ENCODE measurements around the gene KIFC3. TPM values are rescaled to one million over a fixed set of nuclear protein-coding genes. Genes with fewer than 3 reads are reported as not detected.
A peak's percentile ranks its signal among the peaks of the same experiment; 100 is the strongest.

KIFC3 gene
- total RNA-seq, 4 donors from 2014 or later, result 111 to 219 (median 153) TPM

DNA sequence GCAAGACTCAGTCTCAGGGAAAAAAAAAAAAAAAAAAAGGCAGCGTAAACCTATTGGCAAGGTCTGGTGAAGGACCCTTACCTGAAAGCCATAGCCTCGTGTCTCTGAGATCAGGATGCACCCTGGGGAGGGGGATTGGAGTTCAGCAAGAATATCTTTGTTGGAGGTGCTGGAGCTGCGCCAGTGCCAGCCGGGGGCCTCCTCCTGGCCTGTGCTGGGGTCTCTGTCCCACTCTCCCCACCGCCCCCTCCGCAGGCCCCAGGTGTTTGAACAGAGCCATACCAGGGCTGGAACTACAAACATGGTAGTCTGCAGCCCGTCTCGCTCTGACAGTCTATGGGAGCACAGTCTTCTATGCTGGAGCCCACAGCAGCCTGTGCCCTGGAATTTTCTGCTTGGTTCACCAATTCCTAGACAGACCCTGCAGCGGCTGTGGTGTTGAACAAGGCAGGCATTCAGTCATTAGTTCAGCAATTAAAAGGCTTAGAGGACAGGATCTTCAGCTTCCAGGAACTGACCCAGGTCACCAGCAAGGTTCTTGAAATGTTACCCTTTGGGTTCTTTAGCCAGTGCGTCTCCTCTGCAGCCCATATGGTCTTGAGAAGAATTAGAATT, 42.2 kb upstream of the KIFC3 start:
- DNase-seq (ENCODE audit: low spot score in 2 of 2), result no peak
- H3K4me3 ChIP-seq, result no peak overlapping the region
- H3K27ac ChIP-seq, result no peak overlapping the region
- H3K4me1 ChIP-seq, result peaks cover 6% of the 10 kb centered on the region
- H3K9me3 ChIP-seq, result no peaks in the 10 kb centered on the region
- TF ChIP-seq, protein P1, sequence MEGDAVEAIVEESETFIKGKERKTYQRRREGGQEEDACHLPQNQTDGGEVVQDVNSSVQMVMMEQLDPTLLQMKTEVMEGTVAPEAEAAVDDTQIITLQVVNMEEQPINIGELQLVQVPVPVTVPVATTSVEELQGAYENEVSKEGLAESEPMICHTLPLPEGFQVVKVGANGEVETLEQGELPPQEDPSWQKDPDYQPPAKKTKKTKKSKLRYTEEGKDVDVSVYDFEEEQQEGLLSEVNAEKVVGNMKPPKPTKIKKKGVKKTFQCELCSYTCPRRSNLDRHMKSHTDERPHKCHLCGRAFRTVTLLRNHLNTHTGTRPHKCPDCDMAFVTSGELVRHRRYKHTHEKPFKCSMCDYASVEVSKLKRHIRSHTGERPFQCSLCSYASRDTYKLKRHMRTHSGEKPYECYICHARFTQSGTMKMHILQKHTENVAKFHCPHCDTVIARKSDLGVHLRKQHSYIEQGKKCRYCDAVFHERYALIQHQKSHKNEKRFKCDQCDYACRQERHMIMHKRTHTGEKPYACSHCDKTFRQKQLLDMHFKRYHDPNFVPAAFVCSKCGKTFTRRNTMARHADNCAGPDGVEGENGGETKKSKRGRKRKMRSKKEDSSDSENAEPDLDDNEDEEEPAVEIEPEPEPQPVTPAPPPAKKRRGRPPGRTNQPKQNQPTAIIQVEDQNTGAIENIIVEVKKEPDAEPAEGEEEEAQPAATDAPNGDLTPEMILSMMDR (IDR thresholded peaks at IDR 0.05), result no peak
- TF ChIP-seq POLR2A (IDR thresholded peaks at IDR 0.05) (no peak), POLR2AphosphoS5 (IDR thresholded peaks at IDR 0.05) (no peak), EP300 (IDR thresholded peaks at IDR 0.05) (no peak)
- 83% methylated on average over 8 of the region's 10 CpGs for WGBS
- no peaks in the 10 kb centered on the region for H3K36me3 ChIP-seq
- no peaks in the 10 kb centered on the region for H3K27me3 ChIP-seq

DNA sequence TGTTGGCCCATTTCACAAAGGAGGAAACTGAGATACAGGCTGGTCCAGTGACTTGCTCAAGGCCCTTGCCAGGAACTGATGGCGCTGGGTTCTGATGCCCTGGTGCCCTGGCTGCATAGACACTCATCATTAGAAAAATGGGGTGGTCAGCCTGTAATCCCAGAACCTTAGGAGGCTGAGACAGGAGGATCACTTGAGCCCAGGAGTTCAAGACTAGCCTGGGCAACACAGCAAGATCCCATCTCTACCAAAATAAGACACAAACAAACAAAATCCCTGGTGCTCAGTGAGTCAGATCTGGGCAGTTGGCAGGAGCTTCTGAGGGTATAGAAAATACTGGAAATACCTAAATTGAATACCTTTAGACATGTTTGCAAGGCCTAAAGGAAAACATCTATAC, 41.1 kb upstream of the KIFC3 start:
- WGBS, result 100% methylated on average over 1 of the region's 1 CpG
- DNase-seq (ENCODE audit: low spot score in 2 of 2), result no peak
- Histone ChIP-seq H3K27ac (no peak overlapping the region), H3K4me3 (no peak overlapping the region), H3K4me1 (peaks cover 6% of the 10 kb centered on the region), H3K36me3 (no peaks in the 10 kb centered on the region), H3K9me3 (no peaks in the 10 kb centered on the region), H3K27me3 (no peaks in the 10 kb centered on the region)
- TF ChIP-seq POLR2AphosphoS5 (IDR thresholded peaks at IDR 0.05) (no peak), EP300 (IDR thresholded peaks at IDR 0.05) (no peak), POLR2A (IDR thresholded peaks at IDR 0.05) (no peak)
- TF ChIP-seq, protein P1 (IDR thresholded peaks at IDR 0.05), result no peak

DNA sequence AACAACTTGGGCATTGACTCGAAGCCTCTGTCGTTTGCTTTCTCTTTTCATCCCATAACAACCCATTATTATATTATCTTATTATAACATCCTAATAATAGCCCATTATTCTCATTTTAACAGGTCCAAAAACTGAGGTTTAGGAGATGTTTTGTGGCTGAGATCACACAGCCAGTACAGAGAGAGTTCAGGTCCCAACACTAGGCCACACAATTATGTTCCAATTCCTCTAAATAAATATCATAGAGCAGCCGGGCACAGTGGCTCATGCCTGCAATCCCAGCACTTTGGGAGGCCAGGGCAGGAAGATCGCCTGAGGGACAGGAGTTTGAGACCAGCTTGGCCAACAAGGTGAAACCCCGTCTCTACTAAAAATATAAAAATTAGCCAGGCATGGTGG, 40.3 kb upstream of the KIFC3 start:
- TF ChIP-seq POLR2A (IDR thresholded peaks at IDR 0.05) (no peak), POLR2AphosphoS5 (IDR thresholded peaks at IDR 0.05) (no peak), EP300 (IDR thresholded peaks at IDR 0.05) (no peak)
- TF ChIP-seq, protein P1 (IDR thresholded peaks at IDR 0.05), result no peak
- WGBS, result 87% methylated on average over 5 of the region's 5 CpGs
- Histone ChIP-seq H3K27ac (no peak overlapping the region), H3K27me3 (no peaks in the 10 kb centered on the region), H3K4me1 (peaks cover 6% of the 10 kb centered on the region), H3K36me3 (no peaks in the 10 kb centered on the region), H3K4me3 (no peak overlapping the region), H3K9me3 (no peaks in the 10 kb centered on the region)
- peak in 1 of 2 donors; percentile 2 for DNase-seq (ENCODE audit: low spot score in 2 of 2)

DNA sequence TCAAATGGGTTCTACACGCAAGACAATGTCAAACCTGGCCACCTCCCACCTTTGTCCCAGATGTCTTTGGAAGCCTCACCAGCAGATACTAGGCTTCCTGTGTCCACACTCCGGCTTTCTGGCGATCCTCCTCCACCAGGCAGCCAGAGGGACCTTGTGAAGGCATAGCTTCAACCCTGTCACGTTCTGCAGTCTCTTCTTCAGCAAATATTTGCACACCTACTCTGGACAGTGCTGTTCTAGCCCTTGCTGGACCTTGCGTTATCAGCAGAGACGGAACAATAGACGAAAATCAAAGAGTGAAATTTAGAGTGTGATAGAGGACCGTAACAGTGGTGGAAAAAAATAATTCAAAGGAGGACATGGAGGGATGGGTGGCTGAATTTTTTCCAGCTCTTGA, 38.5 kb upstream of the KIFC3 start:
- TF ChIP-seq POLR2AphosphoS5 (IDR thresholded peaks at IDR 0.05), result no peak
- TF ChIP-seq, protein P1 (IDR thresholded peaks at IDR 0.05), result no peak
- no peak for TF ChIP-seq EP300 (IDR thresholded peaks at IDR 0.05)
- TF ChIP-seq POLR2A (IDR thresholded peaks at IDR 0.05), result no peak
- no peaks in the 10 kb centered on the region for H3K27me3 ChIP-seq
- no peak overlapping the region for H3K4me3 ChIP-seq
- no peaks in the 10 kb centered on the region for H3K36me3 ChIP-seq
- H3K9me3 ChIP-seq, result no peaks in the 10 kb centered on the region
- peak in 1 of 2 donors; percentile 2 for DNase-seq (ENCODE audit: low spot score in 2 of 2)
- H3K4me1 ChIP-seq, result peaks cover under 1% of the 10 kb centered on the region
- 93% methylated on average over 8 of the region's 8 CpGs for whole genome bisulfite sequencing
- no peak overlapping the region for H3K27ac ChIP-seq

DNA sequence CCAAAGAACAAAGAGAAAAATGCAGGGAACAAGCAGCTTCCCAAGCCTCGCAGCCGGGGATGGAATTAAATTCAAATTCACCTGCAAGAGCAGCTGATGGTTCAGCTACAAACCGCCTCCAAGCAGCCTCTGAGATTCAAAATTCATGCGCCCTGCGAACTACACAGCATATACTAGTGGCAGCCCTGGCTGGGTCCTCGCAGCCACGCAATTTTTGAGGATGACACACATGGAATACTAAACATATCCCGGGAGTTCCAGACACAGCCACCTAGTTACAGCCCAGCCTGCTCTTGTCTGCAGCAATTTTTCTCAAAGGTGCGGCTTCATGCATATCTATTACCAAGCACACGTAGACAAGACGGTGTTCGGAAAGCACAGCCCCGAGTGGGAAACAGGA, 35.9 kb upstream of the KIFC3 start:
- WGBS, result 67% methylated on average over 13 of the region's 13 CpGs
- TF ChIP-seq POLR2AphosphoS5 (IDR thresholded peaks at IDR 0.05) (no peak), EP300 (IDR thresholded peaks at IDR 0.05) (no peak), POLR2A (IDR thresholded peaks at IDR 0.05) (no peak)
- TF ChIP-seq, protein P1 (IDR thresholded peaks at IDR 0.05), result no peak

More for the DNA sequence above, 35.9 kb upstream of the KIFC3 start:
- no peaks in the 10 kb centered on the region for H3K9me3 ChIP-seq
- no peak overlapping the region for H3K27ac ChIP-seq
- no peak overlapping the region for H3K4me3 ChIP-seq
- H3K27me3 ChIP-seq, result no peaks in the 10 kb centered on the region
- H3K36me3 ChIP-seq, result no peaks in the 10 kb centered on the region
- peak in 1 of 2 donors; percentile 55 for DNase-seq (ENCODE audit: low spot score in 2 of 2)
- no peaks in the 10 kb centered on the region for H3K4me1 ChIP-seq
